HepG2 (cell line): Measurements from ENCODE around the gene CAT.

Source experiments
- ARID2 ChIP-seq: sonication (generic); formaldehyde crosslinking; IDR thresholded peaks from 2 replicates; pipeline ENCODE4 v1.8.1; 2022; ENCODE audit warnings: mild to moderate bottlenecking, missing genetic modification reagents, borderline replicate concordance
- ELK4 ChIP-seq: sonication (generic); formaldehyde crosslinking; IDR thresholded peaks from 2 replicates; pipeline ENCODE4 v1.9.0; 2021; ENCODE audit warnings: missing genetic modification reagents, borderline replicate concordance
- EP300 ChIP-seq, 3 experiments: sonication (generic) in 1 of 3; formaldehyde crosslinking in 1 of 3; IDR thresholded peaks; 2 replicates each; pipeline versions ENCODE4 v1.5.1 to v1.6.1; 2011 to 2020; ENCODE audit warnings: low read depth in 2 of 3, low read length in 2 of 3, borderline replicate concordance in 1 of 3, improper control_type of control experiment in 1 of 3, mild to moderate bottlenecking in 1 of 3, missing genetic modification reagents in 1 of 3, moderate library complexity in 1 of 3
- KLF16 ChIP-seq, 2 experiments: sonication (generic) in 1 of 2; formaldehyde crosslinking in 1 of 2; IDR thresholded peaks; 2 replicates each; pipeline versions ENCODE4 v1.6.1 to v1.8.0; 2016 to 2023; ENCODE audit warnings: missing genetic modification reagents in 2 of 2, missing compliant biosample characterization in 1 of 2
- MAFG ChIP-seq: sonication (generic); formaldehyde crosslinking; IDR thresholded peaks from 2 replicates; pipeline ENCODE4 v1.5.1; 2020; ENCODE audit warnings: mild to moderate bottlenecking, missing genetic modification reagents
- MAX ChIP-seq: IDR thresholded peaks from 2 replicates; pipeline ENCODE4 v1.6.1; 2012; ENCODE audit warnings: inconsistent platforms
- RBFOX2 ChIP-seq: fragments of 200-400 bp; formaldehyde crosslinking; IDR thresholded peaks from 2 replicates; pipeline ENCODE4 v1.6.1; 2017; ENCODE audit warnings: low read depth, mild to moderate bottlenecking, low read length
- ZNF567 ChIP-seq: sonication (generic); formaldehyde crosslinking; IDR thresholded peaks from 2 replicates; pipeline ENCODE4 v1.8.1; 2023; ENCODE audit warnings: mild to moderate bottlenecking, missing genetic modification reagents, borderline replicate concordance
- ZZZ3 ChIP-seq: sonication (generic); formaldehyde crosslinking; IDR thresholded peaks from 2 replicates; pipeline ENCODE4 v1.4.0; 2020; ENCODE audit warnings: missing genetic modification reagents, mild to moderate bottlenecking, borderline replicate concordance
- TF ChIP-seq, protein P1 (sequence below): sonication (generic); formaldehyde crosslinking; IDR thresholded peaks from 2 replicates; pipeline ENCODE4 v1.4.0; 2020; ENCODE audit warnings: missing genetic modification reagents
- TF ChIP-seq, protein P2 (sequence below): sonication (generic); formaldehyde crosslinking; IDR thresholded peaks from 2 replicates; pipeline ENCODE4 v1.8.0; 2023; ENCODE audit warnings: mild to moderate bottlenecking, missing genetic modification reagents
- TF ChIP-seq, protein P3 (sequence below), 2 experiments: IDR thresholded peaks; 2 replicates each; pipeline ENCODE4 v1.6.1; 2011 to 2012; ENCODE audit warnings: low read length in 2 of 2, borderline replicate concordance in 1 of 2, low read depth in 1 of 2, mild to moderate bottlenecking in 1 of 2, moderate library complexity in 1 of 2

- no peak for TF ChIP-seq EP300 (IDR thresholded peaks at IDR 0.05; ENCODE audit: low read depth in 2 of 2, low read length in 2 of 2)
- TF ChIP-seq EP300 (CRISPR knock-in tag; IDR thresholded peaks at IDR 0.05; ENCODE audit: borderline replicate concordance), result no peak
- TF ChIP-seq, protein P1, sequence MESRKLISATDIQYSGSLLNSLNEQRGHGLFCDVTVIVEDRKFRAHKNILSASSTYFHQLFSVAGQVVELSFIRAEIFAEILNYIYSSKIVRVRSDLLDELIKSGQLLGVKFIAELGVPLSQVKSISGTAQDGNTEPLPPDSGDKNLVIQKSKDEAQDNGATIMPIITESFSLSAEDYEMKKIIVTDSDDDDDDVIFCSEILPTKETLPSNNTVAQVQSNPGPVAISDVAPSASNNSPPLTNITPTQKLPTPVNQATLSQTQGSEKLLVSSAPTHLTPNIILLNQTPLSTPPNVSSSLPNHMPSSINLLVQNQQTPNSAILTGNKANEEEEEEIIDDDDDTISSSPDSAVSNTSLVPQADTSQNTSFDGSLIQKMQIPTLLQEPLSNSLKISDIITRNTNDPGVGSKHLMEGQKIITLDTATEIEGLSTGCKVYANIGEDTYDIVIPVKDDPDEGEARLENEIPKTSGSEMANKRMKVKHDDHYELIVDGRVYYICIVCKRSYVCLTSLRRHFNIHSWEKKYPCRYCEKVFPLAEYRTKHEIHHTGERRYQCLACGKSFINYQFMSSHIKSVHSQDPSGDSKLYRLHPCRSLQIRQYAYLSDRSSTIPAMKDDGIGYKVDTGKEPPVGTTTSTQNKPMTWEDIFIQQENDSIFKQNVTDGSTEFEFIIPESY (CRISPR knock-in tag), result no peak
- TF ChIP-seq MAX, result no peak
- no peak for TF ChIP-seq ZNF567 (CRISPR knock-in tag)
- TF ChIP-seq, protein P2, sequence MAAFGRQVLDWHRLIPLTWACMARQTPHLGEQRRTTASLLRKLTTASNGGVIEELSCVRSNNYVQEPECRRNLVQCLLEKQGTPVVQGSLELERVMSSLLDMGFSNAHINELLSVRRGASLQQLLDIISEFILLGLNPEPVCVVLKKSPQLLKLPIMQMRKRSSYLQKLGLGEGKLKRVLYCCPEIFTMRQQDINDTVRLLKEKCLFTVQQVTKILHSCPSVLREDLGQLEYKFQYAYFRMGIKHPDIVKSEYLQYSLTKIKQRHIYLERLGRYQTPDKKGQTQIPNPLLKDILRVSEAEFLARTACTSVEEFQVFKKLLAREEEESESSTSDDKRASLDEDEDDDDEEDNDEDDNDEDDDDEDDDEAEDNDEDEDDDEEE (CRISPR knock-in tag), result no peak
- TF ChIP-seq ZZZ3, result no peak
- no peak for TF ChIP-seq MAFG (CRISPR knock-in tag)
- no peak for TF ChIP-seq ARID2 (CRISPR knock-in tag)
- TF ChIP-seq, protein P3, sequence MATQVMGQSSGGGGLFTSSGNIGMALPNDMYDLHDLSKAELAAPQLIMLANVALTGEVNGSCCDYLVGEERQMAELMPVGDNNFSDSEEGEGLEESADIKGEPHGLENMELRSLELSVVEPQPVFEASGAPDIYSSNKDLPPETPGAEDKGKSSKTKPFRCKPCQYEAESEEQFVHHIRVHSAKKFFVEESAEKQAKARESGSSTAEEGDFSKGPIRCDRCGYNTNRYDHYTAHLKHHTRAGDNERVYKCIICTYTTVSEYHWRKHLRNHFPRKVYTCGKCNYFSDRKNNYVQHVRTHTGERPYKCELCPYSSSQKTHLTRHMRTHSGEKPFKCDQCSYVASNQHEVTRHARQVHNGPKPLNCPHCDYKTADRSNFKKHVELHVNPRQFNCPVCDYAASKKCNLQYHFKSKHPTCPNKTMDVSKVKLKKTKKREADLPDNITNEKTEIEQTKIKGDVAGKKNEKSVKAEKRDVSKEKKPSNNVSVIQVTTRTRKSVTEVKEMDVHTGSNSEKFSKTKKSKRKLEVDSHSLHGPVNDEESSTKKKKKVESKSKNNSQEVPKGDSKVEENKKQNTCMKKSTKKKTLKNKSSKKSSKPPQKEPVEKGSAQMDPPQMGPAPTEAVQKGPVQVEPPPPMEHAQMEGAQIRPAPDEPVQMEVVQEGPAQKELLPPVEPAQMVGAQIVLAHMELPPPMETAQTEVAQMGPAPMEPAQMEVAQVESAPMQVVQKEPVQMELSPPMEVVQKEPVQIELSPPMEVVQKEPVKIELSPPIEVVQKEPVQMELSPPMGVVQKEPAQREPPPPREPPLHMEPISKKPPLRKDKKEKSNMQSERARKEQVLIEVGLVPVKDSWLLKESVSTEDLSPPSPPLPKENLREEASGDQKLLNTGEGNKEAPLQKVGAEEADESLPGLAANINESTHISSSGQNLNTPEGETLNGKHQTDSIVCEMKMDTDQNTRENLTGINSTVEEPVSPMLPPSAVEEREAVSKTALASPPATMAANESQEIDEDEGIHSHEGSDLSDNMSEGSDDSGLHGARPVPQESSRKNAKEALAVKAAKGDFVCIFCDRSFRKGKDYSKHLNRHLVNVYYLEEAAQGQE (IDR thresholded peaks at IDR 0.05; ENCODE audit: borderline replicate concordance in 1 of 2, low read depth in 1 of 2, low read length in 2 of 2), result no peak
- TF ChIP-seq RBFOX2, result no peak
- TF ChIP-seq ELK4 (CRISPR knock-in tag), result no peak
- no peak for TF ChIP-seq KLF16 (CRISPR knock-in tag; IDR thresholded peaks at IDR 0.05)
These were observed 32.3 kb upstream of the CAT start for GRCh38 chr11:34406413-34406812.
